ENCODE measurements around the gene FNDC7. TPM values are rescaled to one million over a fixed set of nuclear protein-coding genes. Genes with fewer than 3 reads are reported as not detected.
"Not testable (repeated sequence)": the region's sequence is repeated elsewhere in the genome, so short reads cannot be mapped to it uniquely, and the experiment has no call there.

The FNDC7 gene
- not detected in 2 replicates for total RNA-seq

- DNase-seq: no peak
Measured at GRCh38 chr1:108712606-108713150, at the start of gene FNDC7. Gene FNDC7 (plus strand): TSS chr1:108712908. CDS start chr1:108712934, 26 bp downstream.

GRCh38 chr1:108663074-108663473, 49.6 kb upstream of the FNDC7 start:
- no peak for DNase-seq

GRCh38 chr1:108664481-108664880, 48.2 kb upstream of the FNDC7 start:
- no peak for DNase-seq

- DNase-seq: no peak
Measured at GRCh38 chr1:108665067-108665466, 47.6 kb upstream of the FNDC7 start.

- no peak for DNase-seq
Measured at GRCh38 chr1:108665771-108666170, 46.9 kb upstream of the FNDC7 start.

- not testable (repeated sequence) for DNase-seq
Measured at GRCh38 chr1:108667422-108667821, 45.3 kb upstream of the FNDC7 start.

- no peak for DNase-seq
Measured at GRCh38 chr1:108668777-108669176, 43.9 kb upstream of the FNDC7 start.

- no peak for DNase-seq
Measured at GRCh38 chr1:108669679-108670078, 43.0 kb upstream of the FNDC7 start.

GRCh38 chr1:108670131-108670773, 42.5 kb upstream of the FNDC7 start:
- no peak for DNase-seq

GRCh38 chr1:108671143-108671542, 41.6 kb upstream of the FNDC7 start:
- no peak for DNase-seq

- DNase-seq: no peak
Measured at GRCh38 chr1:108678706-108679105, 34.0 kb upstream of the FNDC7 start.

GRCh38 chr1:108679586-108680213, 33.0 kb upstream of the FNDC7 start:
- DNase-seq: peak; percentile 64

- not testable (repeated sequence) for DNase-seq
Measured at GRCh38 chr1:108681701-108682100, 31.0 kb upstream of the FNDC7 start.

GRCh38 chr1:108685529-108685928, 27.2 kb upstream of the FNDC7 start:
- no peak for DNase-seq

- DNase-seq: no peak
Measured at GRCh38 chr1:108686614-108687313, 25.9 kb upstream of the FNDC7 start.

GRCh38 chr1:108691128-108691941, 21.4 kb upstream of the FNDC7 start:
- DNase-seq: no peak

- DNase-seq: peak; percentile 95
Measured at GRCh38 chr1:108691942-108692723, 20.6 kb upstream of the FNDC7 start, which contains the start of gene PRPF38B. Gene PRPF38B (plus strand): TSS chr1:108692310. CDS start chr1:108692592, 282 bp downstream.

- peak; percentile 83 for DNase-seq
Measured at GRCh38 chr1:108692724-108693655, 19.7 kb upstream of the FNDC7 start.

- no peak for DNase-seq
Measured at GRCh38 chr1:108695535-108695934, 17.2 kb upstream of the FNDC7 start.
